Activated CD8-positive, alpha-beta memory T cell treated with anti-CD3 and anti-CD28 coated beads, Interleukin-2, amount 50 U/mL, for 24 hours (primary cell): ENCODE results near the gene TLE1.

ENCODE experiments used
- DNase-seq: peaks from one replicate; pipeline ENCODE4 v3.0.0-alpha.2; 2020; ENCODE audit errors: extremely low read depth

The TLE1 gene

DNA sequence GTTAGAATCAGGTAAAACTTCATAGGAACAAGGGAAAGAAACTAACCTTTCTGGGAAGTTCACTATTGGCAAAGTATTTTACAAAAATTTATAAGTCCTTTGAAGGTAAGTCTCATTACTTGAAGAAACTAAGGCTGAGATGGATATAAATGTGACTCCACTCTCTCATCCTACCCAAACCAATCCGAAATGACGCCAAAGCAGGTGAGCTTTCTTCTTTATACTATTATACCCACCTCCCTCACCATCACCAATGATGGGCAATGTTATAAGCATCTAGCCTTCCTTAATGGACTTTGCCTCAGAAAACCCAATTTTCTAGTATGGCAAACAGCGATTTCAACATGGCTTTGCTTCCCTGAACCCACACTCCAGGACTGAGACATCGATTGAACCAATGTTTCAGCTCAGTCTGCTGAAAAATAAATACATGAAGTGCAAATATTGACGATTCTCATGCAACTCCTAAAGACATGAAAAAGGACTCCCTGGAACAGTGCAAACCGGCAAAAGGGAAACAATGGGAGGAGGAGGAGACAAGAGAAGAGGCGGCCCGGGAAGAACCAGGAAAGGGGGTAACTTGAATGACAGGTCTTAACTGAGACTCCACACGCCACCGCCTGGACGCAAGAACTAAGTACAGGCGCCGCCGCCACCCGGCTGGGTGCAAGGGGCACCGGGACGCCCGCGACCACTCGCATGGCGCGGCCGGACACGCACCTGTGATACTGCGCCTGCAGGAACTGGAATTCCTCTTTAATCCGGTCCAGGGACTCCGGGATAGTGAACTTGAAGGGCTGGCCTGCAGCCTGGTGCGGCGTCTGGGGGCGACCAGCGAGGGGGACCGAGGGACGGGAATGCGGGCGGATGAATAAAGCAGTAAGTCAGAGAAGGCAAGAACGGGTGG lies 2.5 kb downstream of the TLE1 start:
- no peak for DNase-seq

DNA sequence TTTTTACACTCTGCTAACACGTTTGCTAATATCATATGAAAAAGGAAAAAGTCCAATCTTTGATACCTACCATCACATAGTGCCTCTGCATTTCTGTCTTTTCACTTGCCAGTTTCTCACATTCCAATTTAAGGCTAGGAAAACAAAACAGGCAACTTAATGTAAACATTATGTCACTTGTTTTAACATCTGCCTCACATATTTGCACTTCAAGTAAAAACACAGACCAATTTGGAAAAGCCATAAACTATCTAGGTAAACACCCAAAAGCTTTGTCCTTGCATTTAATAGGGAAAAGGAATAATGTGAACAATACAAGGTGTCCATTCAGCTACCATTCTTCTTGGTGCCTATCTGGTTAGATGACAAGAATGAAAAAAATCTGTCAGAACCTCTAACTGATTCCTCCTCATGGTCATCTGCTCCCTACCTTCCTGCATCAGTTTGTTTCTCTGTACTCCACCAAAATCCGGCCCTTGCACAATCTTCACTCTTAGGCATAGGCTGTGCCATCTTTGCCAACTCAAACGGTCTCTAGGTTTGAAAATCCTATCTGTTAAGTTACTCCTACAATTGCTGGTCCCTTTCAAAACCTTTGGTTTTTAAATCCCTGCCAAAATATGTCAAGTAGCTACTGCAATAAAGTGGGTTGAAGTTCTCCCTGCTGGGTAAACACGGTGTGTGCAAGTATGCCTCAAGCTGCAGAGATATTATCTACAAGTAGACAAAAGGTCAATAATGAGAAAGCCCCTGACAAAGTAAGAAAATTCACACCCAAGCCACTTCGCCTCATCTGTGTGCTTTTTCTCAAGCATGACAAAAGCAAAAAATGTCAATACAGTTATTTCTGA lies 3.4 kb downstream of the TLE1 start:
- no peak for DNase-seq

DNA sequence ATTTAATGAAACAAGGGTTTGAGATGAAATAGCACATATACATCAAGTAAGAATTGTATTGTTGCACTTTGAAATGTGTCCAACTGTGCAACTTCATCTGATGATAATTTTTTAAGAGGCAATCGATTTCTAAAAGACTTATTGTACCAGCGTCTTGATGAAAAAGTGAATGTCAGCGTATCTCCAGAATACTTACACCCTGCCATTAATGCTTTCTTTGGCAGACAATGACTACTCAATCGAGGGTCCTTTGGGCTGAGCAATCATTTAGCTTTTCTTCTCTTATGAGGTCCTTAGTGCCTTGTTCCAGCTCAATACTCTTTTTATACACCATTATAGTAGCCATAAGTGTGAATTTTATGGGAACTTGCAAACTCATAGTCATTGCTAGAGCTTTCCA lies 4.7 kb downstream of the TLE1 start:
- no peak for DNase-seq

DNA sequence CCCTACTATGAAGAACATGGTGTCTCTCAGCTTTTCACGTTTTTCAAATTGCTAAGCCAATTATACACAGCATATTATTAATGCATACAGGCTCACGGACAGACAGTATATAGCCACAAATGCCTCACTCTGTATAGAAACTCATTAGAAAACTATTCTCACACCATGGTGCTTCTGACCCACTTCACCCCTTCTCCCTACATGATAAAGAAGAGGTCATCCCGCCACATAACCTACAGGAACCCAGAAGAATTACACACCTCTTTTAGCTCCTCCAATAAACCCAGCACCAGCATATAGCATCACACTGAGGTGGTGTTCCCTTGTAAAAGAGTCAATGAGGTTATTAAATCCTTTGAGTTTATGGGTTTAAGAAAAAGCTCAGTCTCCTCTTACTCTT lies 5.6 kb downstream of the TLE1 start:
- no peak for DNase-seq

DNA sequence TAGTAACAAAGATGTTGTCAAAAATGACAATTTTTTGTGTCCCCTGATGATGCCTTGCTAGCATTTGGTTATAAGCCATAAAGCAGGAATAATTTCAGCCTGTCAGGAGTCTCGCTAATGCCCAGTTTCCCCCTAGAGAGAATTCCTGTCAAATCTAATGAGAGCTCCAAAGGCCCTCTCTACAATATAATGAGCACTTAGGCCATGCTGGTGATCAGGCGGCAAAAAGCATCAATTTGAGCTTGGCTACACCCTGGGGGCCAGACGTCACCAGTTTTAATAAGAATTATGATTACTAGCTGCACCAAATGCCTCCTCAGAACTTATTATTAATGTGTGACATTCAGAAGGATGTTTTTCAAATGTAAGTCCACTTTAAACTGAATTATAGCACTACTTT lies 6.1 kb downstream of the TLE1 start:
- no peak for DNase-seq

DNA sequence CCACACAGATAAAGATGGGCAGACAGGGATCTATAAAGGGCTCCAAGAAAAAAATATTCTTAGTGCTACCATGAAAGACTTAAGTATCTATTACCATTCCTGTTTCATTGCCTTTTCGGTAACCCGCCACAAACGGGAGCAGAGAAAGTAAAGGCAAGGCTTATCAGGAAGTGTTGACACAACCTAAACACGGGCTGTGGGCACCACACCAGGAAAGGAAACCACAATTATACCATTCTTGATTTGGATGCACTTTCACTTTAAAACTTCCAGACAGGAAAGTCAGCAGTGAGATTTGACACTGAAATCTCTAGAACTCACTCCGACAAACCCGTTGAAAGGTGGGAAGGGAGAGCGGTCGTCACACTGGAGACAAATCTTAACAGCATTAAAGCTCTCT lies 6.5 kb downstream of the TLE1 start:
- DNase-seq, result no peak

DNA sequence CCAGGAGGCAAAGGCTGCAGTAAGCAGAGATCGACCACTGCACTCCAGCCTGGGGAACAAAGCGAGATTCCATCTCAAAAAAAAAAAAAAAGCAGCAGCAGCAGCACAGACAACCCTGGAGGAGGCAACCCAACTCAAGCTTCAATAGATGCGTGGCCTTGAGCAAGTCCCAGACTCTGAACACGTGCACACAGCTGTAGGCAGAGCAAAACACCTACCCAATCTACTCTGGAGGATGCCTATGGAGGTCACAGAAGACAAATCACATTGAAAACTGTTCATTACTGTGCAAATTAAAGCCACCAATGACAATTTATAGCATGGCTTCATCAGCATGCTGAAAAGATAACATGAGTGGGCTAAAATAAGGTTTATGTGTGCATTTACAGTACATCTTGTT lies 7.2 kb downstream of the TLE1 start:
- DNase-seq, result no peak

DNA sequence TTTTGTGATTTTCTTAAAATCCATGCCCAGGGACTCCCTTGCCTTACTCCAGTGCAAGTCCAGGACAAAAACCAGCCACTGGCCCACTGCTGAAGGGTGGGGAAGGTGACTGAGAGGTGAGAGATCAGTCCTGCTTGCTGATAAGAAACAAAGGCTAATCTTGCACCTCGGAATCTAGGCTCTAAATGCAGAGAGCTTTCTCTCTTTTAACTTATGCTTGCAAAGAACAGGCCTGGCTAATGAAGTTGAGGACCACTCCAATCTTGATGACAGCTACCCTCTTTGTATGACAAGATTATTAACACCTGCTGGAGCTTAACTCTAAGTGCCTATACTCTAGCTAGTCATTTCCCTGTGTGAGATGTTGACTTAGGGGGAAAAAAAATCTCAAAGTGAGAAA lies 8.8 kb downstream of the TLE1 start:
- DNase-seq, result no peak

DNA sequence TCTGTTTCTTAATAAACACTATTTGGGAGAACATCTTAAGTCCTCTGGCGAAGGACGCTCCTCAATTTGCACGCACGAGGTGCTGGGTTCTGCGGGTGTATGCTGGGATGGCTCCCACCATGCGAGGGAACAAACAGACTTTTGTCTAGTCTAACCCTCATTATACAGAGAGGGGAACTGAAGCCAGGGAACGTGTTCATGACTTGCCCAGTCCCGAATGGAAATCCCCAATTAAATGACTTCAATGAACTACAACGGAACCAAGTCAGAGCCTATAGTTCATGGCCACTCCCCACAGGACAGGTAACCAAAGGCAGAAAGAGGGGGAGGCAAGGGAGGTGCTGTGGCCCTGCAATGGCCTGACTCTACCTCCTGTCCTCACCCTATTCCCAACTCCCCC lies 9.3 kb downstream of the TLE1 start:
- no peak for DNase-seq

DNA sequence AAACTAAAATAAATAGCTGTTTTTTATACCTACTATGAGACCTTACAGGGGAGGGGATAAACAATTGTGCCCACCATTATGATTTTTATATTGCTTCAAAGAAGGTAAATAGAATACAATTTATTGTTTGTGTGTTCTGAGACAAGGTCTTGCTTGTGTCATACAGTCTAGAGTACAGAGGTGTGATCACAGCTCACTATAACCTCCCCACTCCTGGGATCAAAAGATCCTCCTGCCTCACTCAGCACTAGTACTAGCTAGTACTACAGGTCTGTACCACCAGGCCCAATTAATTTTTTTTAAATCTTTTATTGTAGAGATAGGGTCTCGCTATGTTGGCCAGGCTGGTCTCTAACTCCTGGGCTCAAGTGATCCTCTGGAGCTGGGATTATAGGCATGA lies 11.3 kb downstream of the TLE1 start:
- DNase-seq, result no peak

DNA sequence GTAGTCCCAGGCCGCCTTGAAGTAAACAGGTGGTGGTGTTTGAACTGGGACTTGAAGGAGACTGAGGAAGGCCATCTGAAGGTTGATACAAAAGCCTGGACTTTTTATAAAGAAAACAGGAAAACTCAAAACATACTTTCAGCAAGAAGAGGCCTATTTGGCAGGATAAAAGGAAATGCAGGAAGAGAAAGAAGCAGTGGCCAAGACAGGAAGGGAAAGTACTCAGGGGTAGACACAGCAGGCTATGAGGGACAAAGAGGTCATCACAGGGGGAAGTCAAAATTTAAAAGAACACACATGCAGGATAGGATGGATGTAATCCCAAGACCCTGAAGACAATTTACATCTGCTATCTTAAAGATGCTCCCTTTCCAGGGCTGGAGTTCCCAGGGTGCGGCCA lies 13.0 kb downstream of the TLE1 start:
- DNase-seq, result no peak

DNA sequence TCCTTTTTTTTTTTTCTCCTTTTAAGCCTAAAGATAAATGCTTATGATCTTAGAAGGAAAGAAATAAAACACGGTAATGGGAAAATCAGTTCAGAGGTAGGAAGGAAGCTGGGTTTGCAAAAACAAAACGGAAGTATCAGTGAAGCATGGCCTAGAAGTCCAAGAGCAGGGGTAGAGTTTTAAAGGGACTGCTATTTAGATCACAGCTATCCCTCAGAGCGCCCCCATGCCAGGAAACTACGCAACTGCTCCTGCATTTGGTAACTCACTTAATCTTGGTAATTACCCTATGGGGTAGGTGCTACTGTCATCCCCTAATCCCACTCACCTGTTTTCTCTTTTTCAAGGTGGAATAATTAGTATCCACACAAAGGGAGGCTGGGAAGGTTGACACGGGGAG lies 16.0 kb downstream of the TLE1 start:
- DNase-seq, result no peak

DNA sequence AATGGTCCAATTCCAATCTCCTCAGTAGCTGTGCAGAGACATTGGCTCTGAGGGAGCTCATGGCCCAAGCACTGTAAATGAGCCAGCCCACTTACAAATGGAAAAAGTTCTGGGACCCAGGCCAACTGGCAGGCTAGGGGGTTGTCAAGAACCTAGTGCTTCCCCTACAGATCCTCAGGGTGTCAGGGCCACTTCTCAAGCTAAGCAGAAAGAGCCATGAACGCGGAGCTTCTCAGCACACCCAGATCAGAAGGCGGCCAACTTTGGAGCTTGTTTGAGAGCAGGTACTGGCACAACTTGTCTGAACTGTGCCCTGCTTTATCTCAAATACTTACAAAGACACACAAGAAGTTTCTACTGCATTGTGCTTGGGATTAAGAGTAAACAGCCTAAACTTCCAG lies 17.5 kb downstream of the TLE1 start:
- no peak for DNase-seq

DNA sequence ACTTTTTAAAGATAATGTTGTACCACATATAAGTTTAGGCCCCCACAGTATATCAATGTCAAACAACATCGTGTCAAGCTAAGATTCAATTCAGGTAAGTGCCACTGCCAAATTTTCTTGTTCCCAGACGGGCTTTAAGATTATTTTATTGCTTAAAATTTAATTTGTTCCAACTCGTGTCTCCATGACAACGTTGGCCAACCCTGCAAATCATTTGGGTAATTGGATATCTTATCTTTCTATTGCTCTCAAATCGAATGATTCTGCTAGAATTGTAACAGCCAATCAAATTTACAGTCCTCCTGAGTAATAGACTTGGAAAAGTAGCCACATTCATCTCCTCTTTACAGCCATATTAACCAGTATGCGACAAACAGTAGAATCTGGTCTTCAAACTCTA lies 19.5 kb downstream of the TLE1 start:
- DNase-seq, result no peak

DNA sequence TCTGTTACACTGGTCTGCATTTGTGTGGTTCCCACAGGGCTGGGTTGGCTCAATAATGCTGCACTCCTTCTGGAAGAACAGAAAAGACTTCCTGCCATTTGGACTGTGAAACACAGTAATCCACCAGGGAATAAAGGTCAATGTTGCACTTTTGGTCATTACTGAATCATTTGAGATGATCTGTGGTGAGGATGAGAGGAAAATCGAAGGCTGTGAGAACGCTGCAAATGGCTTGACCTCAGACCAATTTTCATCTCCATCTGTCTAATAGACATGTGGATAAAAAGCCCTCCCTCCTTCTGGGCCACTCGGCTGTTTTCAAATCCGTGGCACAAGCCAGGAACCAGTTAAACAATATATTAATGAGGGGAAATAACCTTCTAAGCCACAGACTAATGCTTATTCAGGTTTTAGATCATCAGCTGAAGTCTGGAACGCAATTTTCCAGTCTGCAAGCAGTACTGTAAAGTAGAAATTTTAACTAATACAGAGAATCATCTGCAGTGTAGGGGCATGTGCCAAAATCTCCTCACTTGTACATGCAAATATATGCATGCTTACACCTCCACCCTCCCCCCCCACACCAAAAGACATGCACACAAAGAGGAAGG lies 20.2 kb downstream of the TLE1 start:
- DNase-seq, result no peak

DNA sequence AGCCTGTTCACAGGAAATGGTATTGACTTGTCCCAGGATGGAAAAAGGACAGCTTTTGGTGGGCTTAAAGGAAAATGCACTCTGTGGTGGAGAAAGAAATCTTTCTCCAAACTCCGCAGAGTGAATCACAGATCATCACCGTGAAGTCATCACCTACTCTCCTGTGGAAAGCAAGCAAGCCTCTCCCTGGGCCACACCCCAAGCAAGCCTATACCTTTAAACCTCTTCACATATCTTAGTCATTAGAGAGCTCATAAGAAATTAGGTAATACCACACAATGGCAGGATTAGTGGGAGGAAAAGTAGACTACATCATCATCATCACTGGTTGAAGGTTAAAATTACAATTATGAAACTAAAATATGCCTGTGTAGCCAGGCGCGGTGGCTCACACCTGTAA lies 23.2 kb downstream of the TLE1 start:
- no peak for DNase-seq

DNA sequence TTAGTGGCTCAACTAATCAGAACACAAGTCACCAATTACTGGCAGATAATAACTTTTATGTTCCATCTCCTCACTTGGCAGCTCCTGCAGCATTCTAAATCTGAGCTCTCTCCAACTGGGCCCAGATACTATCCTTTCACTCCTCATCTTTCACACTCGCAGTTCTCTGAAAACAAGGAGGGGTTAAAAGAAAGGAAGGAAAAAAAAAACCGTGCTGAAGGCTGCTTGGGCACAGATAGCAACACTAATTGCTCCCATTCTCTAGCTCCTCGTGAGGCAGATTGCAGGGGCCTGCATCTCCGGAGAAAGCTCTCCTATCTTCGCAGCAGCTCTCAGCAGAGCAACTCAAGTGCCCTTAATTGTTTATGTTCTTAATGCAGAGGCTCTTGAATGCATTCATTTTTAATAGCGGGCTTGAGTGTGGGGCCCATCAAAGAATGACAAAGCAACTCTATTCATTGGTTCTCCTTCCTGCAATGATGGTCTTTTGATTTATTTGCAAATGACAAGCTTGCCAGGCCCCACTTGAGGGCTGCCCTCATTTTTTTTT lies 23.9 kb downstream of the TLE1 start:
- no peak for DNase-seq

DNA sequence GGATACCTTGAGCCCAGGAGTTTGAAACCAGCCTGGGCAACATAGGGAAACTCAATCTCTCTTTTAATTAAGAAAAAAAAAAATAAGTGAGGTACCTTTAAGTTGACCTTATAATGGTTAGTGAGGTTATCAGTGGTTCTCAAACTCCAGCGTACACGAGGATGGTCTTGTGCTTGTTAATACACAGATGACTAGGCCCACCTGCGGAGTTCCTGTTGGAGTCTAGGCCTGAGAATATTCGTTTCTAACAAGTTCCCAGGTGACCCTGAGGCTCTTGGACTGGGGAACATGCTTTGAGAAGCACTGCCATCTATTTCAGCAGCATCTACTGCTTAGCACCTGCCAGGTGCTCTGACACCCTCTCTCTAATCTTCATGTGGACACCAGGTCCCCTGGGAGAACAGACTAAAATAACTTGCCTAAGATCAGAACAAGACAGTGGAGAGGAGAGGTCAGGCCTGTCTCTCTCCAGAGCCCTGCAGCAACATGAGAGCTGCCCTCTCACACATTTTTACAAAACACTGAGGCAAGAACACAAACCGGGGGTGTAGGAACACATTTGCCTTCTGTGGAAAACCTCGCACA lies 24.6 kb downstream of the TLE1 start:
- DNase-seq, result no peak

DNA sequence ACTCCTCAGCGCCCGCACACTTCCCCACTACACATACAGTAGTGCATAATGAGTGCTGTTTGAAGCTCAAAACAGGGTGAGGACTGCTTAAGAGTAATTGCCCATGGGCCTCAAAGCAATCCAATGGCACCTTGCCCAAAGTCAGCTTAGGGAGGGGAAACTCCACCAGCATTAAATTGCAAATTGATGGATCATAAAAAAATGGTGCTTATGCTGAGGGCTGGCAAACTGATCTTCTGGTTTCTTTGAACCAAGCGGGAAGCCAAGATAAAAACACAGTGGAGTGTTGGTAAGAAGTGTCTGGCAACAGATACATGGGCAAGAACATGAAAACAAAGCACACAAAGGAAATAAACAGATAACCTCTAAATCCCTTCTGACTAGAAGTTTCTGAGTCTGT lies 28.0 kb downstream of the TLE1 start:
- DNase-seq, result no peak

DNA sequence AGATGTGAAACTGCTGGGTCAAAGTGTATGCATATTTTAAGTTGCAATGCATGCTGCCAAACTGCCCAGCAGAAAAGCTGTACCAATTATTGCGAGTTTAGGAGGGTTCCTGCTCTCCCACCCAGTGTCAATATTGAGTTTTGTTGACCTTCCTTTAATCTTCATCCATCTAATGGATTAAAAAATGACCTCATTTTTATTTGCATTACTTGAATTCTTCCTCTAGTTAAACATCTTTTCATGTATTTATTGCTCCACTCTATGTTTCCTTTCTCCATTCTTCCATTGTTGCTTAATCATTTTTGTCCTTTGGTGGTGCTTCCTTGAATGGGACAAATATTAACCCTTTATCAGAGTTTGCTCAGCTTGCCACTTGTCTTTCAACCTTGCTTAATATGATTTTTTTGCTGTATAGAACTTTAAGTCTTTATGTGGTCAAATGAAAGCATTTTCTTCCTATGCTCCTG lies 32.4 kb downstream of the TLE1 start:
- no peak for DNase-seq

DNA sequence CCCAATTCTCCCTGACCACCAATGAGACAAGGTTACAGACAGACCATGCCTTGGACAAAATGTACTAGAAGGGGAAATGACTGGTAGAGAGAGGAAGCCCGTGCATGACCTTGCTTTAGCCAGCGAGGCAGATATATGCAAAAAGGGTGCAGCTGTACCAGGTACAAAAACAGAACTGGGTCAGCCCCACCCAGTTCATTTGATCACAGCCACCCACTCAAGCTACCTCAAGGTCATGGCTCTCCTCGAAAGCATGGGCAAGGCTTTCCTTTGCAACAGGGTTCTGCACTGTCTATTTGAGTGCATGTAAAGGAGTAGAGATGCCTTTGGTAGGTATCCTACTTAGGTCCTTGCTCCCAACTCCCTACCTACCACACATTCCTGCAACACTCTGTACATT lies 33.3 kb downstream of the TLE1 start:
- DNase-seq, result no peak

DNA sequence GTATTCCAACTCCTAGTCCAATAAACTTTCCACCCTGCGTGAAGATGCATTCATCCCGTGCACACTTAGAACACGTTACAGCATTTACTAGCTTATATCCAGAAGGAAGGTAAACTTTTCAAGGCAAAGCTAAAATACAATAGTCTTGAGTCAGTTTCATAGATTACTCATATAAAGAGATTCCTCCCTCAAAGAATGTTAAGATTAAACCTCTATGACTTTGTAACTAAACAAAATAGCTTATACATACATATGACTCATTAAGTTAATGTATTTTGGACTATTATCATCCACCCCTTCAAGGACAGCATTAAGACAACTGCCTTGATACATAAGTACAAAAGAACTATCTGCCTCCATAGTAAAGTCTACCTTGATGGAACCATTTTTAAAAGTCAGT lies 36.1 kb downstream of the TLE1 start:
- DNase-seq, result no peak
